Naive thymus-derived CD8-positive, alpha-beta T cell (primary cell): Measurements from ENCODE around the gene STAT2. TPM values are rescaled to one million over a fixed set of nuclear protein-coding genes. Genes with fewer than 3 reads are reported as not detected.
A peak's percentile ranks its signal among the peaks of the same experiment; 100 is the strongest.

Experiments
- ATAC-seq, 2 donors: fragments of 150-1000 bp; cut with Tn5 transposase in 1 of 2; sonication (Bioruptor Pico), chemical (Tn5 transposase) in 1 of 2; 1 replicate in 1 of 2; 2 replicates in 1 of 2; pipeline ENCODE4 v1.10.0; 2021; ENCODE audit warnings: mild to moderate bottlenecking in 2 of 2, moderate library complexity in 2 of 2
- POLR2A ChIA-PET: fragments of 350-600 bp; sonication (Branson Sonifier 250); formaldehyde crosslinking; loops from one replicate; lab custom pipeline; 2021; ENCODE audit warnings: antibody characterized with exemption; lab: Charles Lee
- DNase-seq, 10 donors: peaks; one replicate each; pipeline versions ENCODE4 v3.0.0 to v3.0.0-alpha.2; 2020 to 2022
- H3K27ac Mint-ChIP-seq, 10 donors: one replicate each; pipeline ENCODE4 v1.8.0; 2020 to 2022; ENCODE audit warnings: mild to moderate bottlenecking in 10 of 10, mixed read lengths in 10 of 10, moderate library complexity in 4 of 10, inconsistent platforms in 1 of 10
- H3K27me3 Mint-ChIP-seq, 5 donors: one replicate each; pipeline ENCODE4 v1.8.0; 2021 to 2022; ENCODE audit warnings: mixed read lengths in 5 of 5
- H3K36me3 Mint-ChIP-seq, 3 donors: one replicate each; pipeline ENCODE4 v1.8.0; 2020 to 2022; ENCODE audit warnings: mixed read lengths in 3 of 3, mild to moderate bottlenecking in 2 of 3, inconsistent platforms in 1 of 3
- H3K4me1 Mint-ChIP-seq, 4 donors: one replicate each; pipeline ENCODE4 v1.8.0; 2021 to 2022; ENCODE audit warnings: mixed read lengths in 4 of 4
- H3K4me3 Mint-ChIP-seq, 10 donors: one replicate each; pipeline ENCODE4 v1.8.0; 2020 to 2022; ENCODE audit warnings: mild to moderate bottlenecking in 10 of 10, mixed read lengths in 10 of 10, moderate library complexity in 6 of 10, inconsistent platforms in 1 of 10
- H3K9me3 Mint-ChIP-seq, 9 donors: one replicate each; pipeline ENCODE4 v1.8.0; 2020 to 2022; ENCODE audit warnings: mixed read lengths in 9 of 9, mild to moderate bottlenecking in 3 of 9, inconsistent platforms in 1 of 9, moderate library complexity in 1 of 9
- polyA plus RNA-seq, 3 donors: library from polyadenylated mRNA; unstranded; fragments of 300-500 nt; fragmentation: Illumina TruSeq; gene quantifications; one replicate each; pipeline ENCODE4 v1.2.3, GENCODE V29; 2021
- total RNA-seq, 8 experiments: library from RNA in 2 of 8; stranded (reverse) in 2 of 8; gene quantifications; one replicate each; pipeline ENCODE4 v1.2.3 and lab custom pipeline; 2021 to 2026

The STAT2 gene
- total and polyA plus RNA-seq, 5 experiments from 2014 or later = 61.7 to 165 (median 68.1) TPM

GRCh38 chr12:56299308-56299852 is 60.5 kb downstream of the STAT2 start:
- peaks cover 0 to 30% (median 0%) of the 10 kb centered on the region in 3 donors for H3K36me3 Mint-ChIP-seq
- peak in 5 of 10 donors; percentile 4 to 50 (median 28) for DNase-seq
- H3K27me3 Mint-ChIP-seq = no peaks in the 10 kb centered on the region
- ATAC-seq = peak; percentile 5 to 11
- POLR2A ChIA-PET = interaction anchor here (0.5 to 2.1 kb wide), 16 partner anchors 8 to 470 kb away, joined by 3 to 8 read pairs (median 4); partner anchors contain the start of genes ANKRD52, ATP5F1B, DNAJC14 and IL23A
- peak overlapping the region; percentile 94 to 99 (median 98) for H3K27ac Mint-ChIP-seq
- H3K4me1 Mint-ChIP-seq = peaks cover 22 to 68% (median 61%) of the 10 kb centered on the region in 4 donors
- peak overlapping the region; percentile 92 to 98 (median 94) for H3K4me3 Mint-ChIP-seq
- H3K9me3 Mint-ChIP-seq = no peaks in the 10 kb centered on the region

GRCh38 chr12:56298828-56299227 is 61.1 kb downstream of the STAT2 start:
- Mint-ChIP-seq H3K4me1 (peaks cover 22 to 72% (median 64%) of the 10 kb centered on the region in 4 donors), H3K4me3 (peak overlapping the region; percentile 92 to 98 (median 94)), H3K27me3 (no peaks in the 10 kb centered on the region), H3K9me3 (no peaks in the 10 kb centered on the region), H3K36me3 (peaks cover 0 to 33% (median 0%) of the 10 kb centered on the region in 3 donors), H3K27ac (peak overlapping the region; percentile 94 to 99 (median 98))
- ATAC-seq (no peak), DNase-seq (no peak)
- POLR2A ChIA-PET = interaction anchor here (0.7 to 2.0 kb wide), 11 partner anchors 10 to 469 kb away, joined by 3 to 8 read pairs (median 3); partner anchors contain the start of genes ANKRD52, ATP5F1B, DNAJC14 and IL23A

- no peak for ATAC-seq
- POLR2A ChIA-PET = interaction anchor here (0.9 to 1.0 kb wide), 2 partner anchors 36 to 63 kb away, joined by 4 read pairs; partner anchors contain the start of genes PAN2 and STAT2
- peaks cover 0 to 35% (median 0%) of the 10 kb centered on the region in 3 donors for H3K36me3 Mint-ChIP-seq
Observed at GRCh38 chr12:56297400-56297799, 62.5 kb downstream of the STAT2 start.

GRCh38 chr12:56296295-56296694 is 63.6 kb downstream of the STAT2 start:
- Mint-ChIP-seq H3K9me3 (no peaks in the 10 kb centered on the region), H3K36me3 (peaks cover 0 to 39% (median 1%) of the 10 kb centered on the region in 3 donors), H3K4me3 (peak overlapping the region in 4 of 10 donors; percentile 18 to 98 (median 56)), H3K27me3 (no peaks in the 10 kb centered on the region), H3K4me1 (peaks cover 20 to 76% (median 68%) of the 10 kb centered on the region in 4 donors), H3K27ac (peak overlapping the region in 7 of 10 donors; percentile 22 to 69 (median 62))
- ATAC-seq = no peak
- DNase-seq = no peak
- POLR2A ChIA-PET = no interaction called here

More at GRCh38 chr12:56297400-56297799, 62.5 kb downstream of the STAT2 start:
- peaks cover 24 to 77% (median 71%) of the 10 kb centered on the region in 4 donors for H3K4me1 Mint-ChIP-seq
- no peaks in the 10 kb centered on the region for H3K27me3 Mint-ChIP-seq
- H3K9me3 Mint-ChIP-seq = no peaks in the 10 kb centered on the region
- peak overlapping the region in 9 of 10 donors; percentile 3 to 79 (median 69) for H3K27ac Mint-ChIP-seq
- DNase-seq = no peak
- H3K4me3 Mint-ChIP-seq = peak overlapping the region in 7 of 10 donors; percentile 36 to 98 (median 55)

- POLR2A ChIA-PET = interaction anchor here (0.7 to 1.0 kb wide), 2 partner anchors 36 to 194 kb away, joined by 4 to 6 read pairs; partner anchors contain the start of genes ANKRD52 and GLS2
- no peak for DNase-seq
- ATAC-seq = no peak
- Mint-ChIP-seq H3K36me3 (peaks cover 0 to 56% (median 5%) of the 10 kb centered on the region in 3 donors), H3K27ac (peak overlapping the region in 2 of 10 donors; percentile 48), H3K4me1 (peaks cover 14 to 69% (median 57%) of the 10 kb centered on the region in 4 donors), H3K27me3 (no peaks in the 10 kb centered on the region), H3K4me3 (no peak overlapping the region), H3K9me3 (no peaks in the 10 kb centered on the region)
Observed at GRCh38 chr12:56293795-56294194, 66.1 kb downstream of the STAT2 start.

Other genes with a start within 250 kb of the STAT2 start
- 1,000 to 10,000 TPM; 5,098 to 5,261 TPM for gene RPL41, start 243.5 kb downstream of the STAT2 start, total RNA-seq
- over 10,000 TPM in 1 of 3 donors, 1,000 to 10,000 TPM in 2; 8,782 to 10,436 (median 9,902) TPM for gene RPL41, start 243.5 kb downstream of the STAT2 start, polyA plus RNA-seq
- 10 to 100 TPM; 15.1 to 15.9 TPM for gene ZC3H10, start 241.8 kb downstream of the STAT2 start, total RNA-seq
- 1 to 10 TPM; 1.3 to 2.5 (median 1.8) TPM for gene ZC3H10, start 241.8 kb downstream of the STAT2 start, polyA plus RNA-seq
- 100 to 1,000 TPM; 257 to 270 TPM for gene ESYT1, start 231.8 kb downstream of the STAT2 start, total RNA-seq
- gene ESYT1, start 231.8 kb downstream of the STAT2 start, polyA plus RNA-seq = 100 to 1,000 TPM; 354 to 433 (median 357) TPM
- gene MYL6B, start 207.5 kb downstream of the STAT2 start, total RNA-seq = 1 to 10 TPM; 3.5 to 5.9 TPM
- 1 to 10 TPM; 3.4 to 4.0 (median 3.8) TPM for gene MYL6B, start 207.5 kb downstream of the STAT2 start, polyA plus RNA-seq
- gene MYL6, start 201.7 kb downstream of the STAT2 start, total RNA-seq = 100 to 1,000 TPM; 421 to 448 TPM
- 1,000 to 10,000 TPM; 1,813 to 2,533 (median 2,044) TPM for gene MYL6, start 201.7 kb downstream of the STAT2 start, polyA plus RNA-seq
- gene SMARCC2, start 170.6 kb downstream of the STAT2 start, total RNA-seq = 100 to 1,000 TPM; 189 to 197 TPM
- 10 to 100 TPM; 46.3 to 70.4 (median 54.1) TPM for gene SMARCC2, start 170.6 kb downstream of the STAT2 start, polyA plus RNA-seq
- 10 to 100 TPM; 34.2 to 35.0 TPM for gene RNF41, start 138.2 kb downstream of the STAT2 start, total RNA-seq
- 10 to 100 TPM; 35.7 to 45.1 (median 41.8) TPM for gene RNF41, start 138.2 kb downstream of the STAT2 start, polyA plus RNA-seq
- 10 to 100 TPM; 10.8 to 13.3 TPM for gene NABP2, start 135.8 kb downstream of the STAT2 start, total RNA-seq
- 1 to 10 TPM; 3.5 to 3.9 (median 3.7) TPM for gene NABP2, start 135.8 kb downstream of the STAT2 start, polyA plus RNA-seq
- gene SLC39A5, start 130.1 kb downstream of the STAT2 start, total RNA-seq = not detected
- gene SLC39A5, start 130.1 kb downstream of the STAT2 start, polyA plus RNA-seq = not detected
- 10 to 100 TPM; 34.5 to 43.9 TPM for gene ANKRD52, start 101.7 kb downstream of the STAT2 start, total RNA-seq
- 10 to 100 TPM in 1 of 3 donors, 1 to 10 TPM in 2; 7.5 to 11.5 (median 7.9) TPM for gene ANKRD52, start 101.7 kb downstream of the STAT2 start, polyA plus RNA-seq
- 10 to 100 TPM; 37.7 to 39.0 TPM for gene COQ10A, start 93.2 kb downstream of the STAT2 start, total RNA-seq
- 10 to 100 TPM in 1 of 3 donors, 1 to 10 TPM in 2; 7.4 to 15.7 (median 9.6) TPM for gene COQ10A, start 93.2 kb downstream of the STAT2 start, polyA plus RNA-seq
- 100 to 1,000 TPM; 115 to 127 TPM for gene CS, start 59.8 kb downstream of the STAT2 start, total RNA-seq
- 10 to 100 TPM; 48.3 to 68.8 (median 50.2) TPM for gene CS, start 59.8 kb downstream of the STAT2 start, polyA plus RNA-seq
- 10 to 100 TPM; 79.9 to 85.6 TPM for gene CNPY2, start 44.1 kb downstream of the STAT2 start, total RNA-seq
- gene CNPY2, start 44.1 kb downstream of the STAT2 start, polyA plus RNA-seq = 100 to 1,000 TPM; 173 to 196 (median 179) TPM
- gene PAN2, start 26.1 kb downstream of the STAT2 start, total RNA-seq = 100 to 1,000 TPM; 210 to 216 TPM
- gene PAN2, start 26.1 kb downstream of the STAT2 start, polyA plus RNA-seq = 10 to 100 TPM; 10.5 to 11.9 (median 11.0) TPM
- 10 to 100 TPM; 32.4 to 35.3 TPM for gene IL23A, start 21.2 kb downstream of the STAT2 start, total RNA-seq
- 10 to 100 TPM; 12.3 to 16.6 (median 16.2) TPM for gene IL23A, start 21.2 kb downstream of the STAT2 start, polyA plus RNA-seq
- gene APOF, start 2.8 kb upstream of the STAT2 start, total RNA-seq = not detected
- not detected for gene APOF, start 2.8 kb upstream of the STAT2 start, polyA plus RNA-seq
- gene TIMELESS, start 89.3 kb upstream of the STAT2 start, total RNA-seq = 1 to 10 TPM; 5.5 to 5.8 TPM
- 1 to 10 TPM; 3.3 to 4.2 (median 3.5) TPM for gene TIMELESS, start 89.3 kb upstream of the STAT2 start, polyA plus RNA-seq
- not detected for gene MIP, start 94.5 kb upstream of the STAT2 start, total RNA-seq
- gene MIP, start 94.5 kb upstream of the STAT2 start, polyA plus RNA-seq = not detected
- 1 to 10 TPM; 9.0 to 9.4 TPM for gene SPRYD4, start 108.5 kb upstream of the STAT2 start, total RNA-seq
- 1 to 10 TPM; 1.3 to 1.6 (median 1.4) TPM for gene SPRYD4, start 108.5 kb upstream of the STAT2 start, polyA plus RNA-seq
- gene GLS2, start 128.1 kb upstream of the STAT2 start, total RNA-seq = 10 to 100 TPM; 10.9 to 11.5 TPM
- 1 to 10 TPM; 3.2 to 6.5 (median 6.4) TPM for gene GLS2, start 128.1 kb upstream of the STAT2 start, polyA plus RNA-seq
- 1 to 10 TPM; 4.1 to 4.7 TPM for gene RBMS2, start 161.7 kb upstream of the STAT2 start, total RNA-seq
- gene RBMS2, start 161.7 kb upstream of the STAT2 start, polyA plus RNA-seq = 1 to 10 TPM; 1.2 to 6.2 (median 2.2) TPM